ENCODE data around the gene LMX1B.
A peak's percentile ranks its signal among the peaks of the same experiment; 100 is the strongest.

The LMX1B gene

GRCh38 chr9:126613651-126614050 lies at the start of gene LMX1B (continued):
- 0 out of 2 replicates have a peak, but pooled peaks have one; percentile 24 for TF ChIP-seq YY2 (tag by site-specific recombination; IDR thresholded peaks at IDR 0.05)
- TF ChIP-seq ZNF792 (tag by site-specific recombination; IDR thresholded peaks at IDR 0.05): no peak
- no peak for TF ChIP-seq ZNF558 (tag by site-specific recombination; IDR thresholded peaks at IDR 0.05)
- TF ChIP-seq ZEB2 (tag by site-specific recombination; IDR thresholded peaks at IDR 0.05): no peak
- no peak for TF ChIP-seq SP3 (tag by site-specific recombination; IDR thresholded peaks at IDR 0.05)
- no peak for TF ChIP-seq ZNF768 (tag by site-specific recombination; IDR thresholded peaks at IDR 0.05)
- TF ChIP-seq HOXC10 (CRISPR knock-in tag; IDR thresholded peaks at IDR 0.05): no peak
- TF ChIP-seq SALL2 (tag by site-specific recombination; IDR thresholded peaks at IDR 0.05; ENCODE audit: borderline replicate concordance): no peak
- TF ChIP-seq ZSCAN5A (tag by site-specific recombination; IDR thresholded peaks at IDR 0.05): 0 out of 2 replicates have a peak, but pooled peaks have one; percentile 47
- TF ChIP-seq ZBTB11 (tag by site-specific recombination; conservative IDR thresholded peaks at IDR 0.05; ENCODE audit: low read depth): no peak
- peak; percentile 37 for TF ChIP-seq SP2 (tag by site-specific recombination; IDR thresholded peaks at IDR 0.05)
- no peak for TF ChIP-seq ZBTB20 (tag by site-specific recombination; IDR thresholded peaks at IDR 0.05)
- TF ChIP-seq ZNF571 (tag by site-specific recombination; IDR thresholded peaks at IDR 0.05): no peak
- no peak for TF ChIP-seq PRDM6 (tag by site-specific recombination; IDR thresholded peaks at IDR 0.05)
- no peak for TF ChIP-seq ZNF560 (tag by site-specific recombination; IDR thresholded peaks at IDR 0.05; ENCODE audit: borderline replicate concordance)
- no peak for TF ChIP-seq ZNF341 (tag by site-specific recombination; IDR thresholded peaks at IDR 0.05; ENCODE audit: low read depth)
- TF ChIP-seq ZNF692 (tag by site-specific recombination; IDR thresholded peaks at IDR 0.05): peak; percentile 32; the same call in 1 of the 2 replicates
- no peak for TF ChIP-seq ZSCAN16 (tag by site-specific recombination; IDR thresholded peaks at IDR 0.05)
- no peak for TF ChIP-seq ZNF473 (tag by site-specific recombination; IDR thresholded peaks at IDR 0.05)
- TF ChIP-seq ZNF404 (tag by site-specific recombination; IDR thresholded peaks at IDR 0.05): no peak
- no peak for TF ChIP-seq ZNF600 (tag by site-specific recombination; IDR thresholded peaks at IDR 0.05)
- TF ChIP-seq OSR2 (tag by site-specific recombination; IDR thresholded peaks at IDR 0.05): no peak
- peak; percentile 74 for TF ChIP-seq TSHZ1 (tag by site-specific recombination; IDR thresholded peaks at IDR 0.05; ENCODE audit: borderline replicate concordance)
- TF ChIP-seq GLIS2 (tag by site-specific recombination; IDR thresholded peaks at IDR 0.05): no peak
- TF ChIP-seq ZNF585B (tag by site-specific recombination; IDR thresholded peaks at IDR 0.05): no peak
- no peak for TF ChIP-seq ZNF664 (tag by site-specific recombination; IDR thresholded peaks at IDR 0.05)
- no peak for TF ChIP-seq ZNF529 (tag by site-specific recombination; IDR thresholded peaks at IDR 0.05; ENCODE audit: insufficient replicate concordance)
- TF ChIP-seq ZNF175 (tag by site-specific recombination; IDR thresholded peaks at IDR 0.05): no peak
- no peak for TF ChIP-seq ZNF169 (tag by site-specific recombination; IDR thresholded peaks at IDR 0.05)

All from HEK293 (cell line).